C4-2B (cell line): Measurements from ENCODE around the gene MRTFB.
A peak's percentile ranks its signal among the peaks of the same experiment; 100 is the strongest.

Source experiments
- H3K27ac ChIP-seq: fragments of 450-650 bp; 2 replicates; pipeline ENCODE4 v1.5.1; 2017
- CTCF ChIP-seq: fragments of 450-650 bp; conservative IDR thresholded peaks from 2 replicates; pipeline ENCODE4 v1.5.1; 2017; ENCODE audit warnings: mild to moderate bottlenecking
- ZFX ChIP-seq: fragments of 450-650 bp; IDR thresholded peaks from 2 replicates; pipeline ENCODE4 v1.6.1; 2017

MRTFB gene

GRCh38 chr16:14309906-14310305, 238.8 kb downstream of the MRTFB start:
- H3K27ac ChIP-seq: peak overlapping the region; percentile 93
- TF ChIP-seq ZFX: no peak
- TF ChIP-seq CTCF: no peak

GRCh38 chr16:14310519-14310991, 239.4 kb downstream of the MRTFB start:
- peak overlapping the region; percentile 93 for H3K27ac ChIP-seq
- TF ChIP-seq CTCF (no peak), ZFX (no peak)

GRCh38 chr16:14314116-14314515, 243.0 kb downstream of the MRTFB start:
- TF ChIP-seq ZFX (no peak), CTCF (no peak)
- H3K27ac ChIP-seq: no peak overlapping the region

GRCh38 chr16:14315683-14316320, 244.7 kb downstream of the MRTFB start:
- no peak for TF ChIP-seq ZFX
- no peak for TF ChIP-seq CTCF

More at GRCh38 chr16:14315683-14316320, 244.7 kb downstream of the MRTFB start:
- H3K27ac ChIP-seq: no peak overlapping the region
